Jurkat, Clone E6-1 (cell line): ENCODE results near the gene FAF1.

Source experiments
- DNase-seq: peaks from one replicate; pipeline ENCODE4 v3.0.0-alpha.2; 2011; ENCODE audit warnings: low read depth, low spot score
- H3K4me3 ChIP-seq: 2 replicates; pipeline ENCODE4 v1.5.1; 2011; ENCODE audit warnings: mild to moderate bottlenecking, low read length, control low read depth, moderate library complexity

Gene FAF1

GRCh38 chr1:50978852-50979781 lies 19.1 kb upstream of the FAF1 start:
- DNase-seq, result peak; percentile 95
- H3K4me3 ChIP-seq, result peak overlapping the region; percentile 79

DNA sequence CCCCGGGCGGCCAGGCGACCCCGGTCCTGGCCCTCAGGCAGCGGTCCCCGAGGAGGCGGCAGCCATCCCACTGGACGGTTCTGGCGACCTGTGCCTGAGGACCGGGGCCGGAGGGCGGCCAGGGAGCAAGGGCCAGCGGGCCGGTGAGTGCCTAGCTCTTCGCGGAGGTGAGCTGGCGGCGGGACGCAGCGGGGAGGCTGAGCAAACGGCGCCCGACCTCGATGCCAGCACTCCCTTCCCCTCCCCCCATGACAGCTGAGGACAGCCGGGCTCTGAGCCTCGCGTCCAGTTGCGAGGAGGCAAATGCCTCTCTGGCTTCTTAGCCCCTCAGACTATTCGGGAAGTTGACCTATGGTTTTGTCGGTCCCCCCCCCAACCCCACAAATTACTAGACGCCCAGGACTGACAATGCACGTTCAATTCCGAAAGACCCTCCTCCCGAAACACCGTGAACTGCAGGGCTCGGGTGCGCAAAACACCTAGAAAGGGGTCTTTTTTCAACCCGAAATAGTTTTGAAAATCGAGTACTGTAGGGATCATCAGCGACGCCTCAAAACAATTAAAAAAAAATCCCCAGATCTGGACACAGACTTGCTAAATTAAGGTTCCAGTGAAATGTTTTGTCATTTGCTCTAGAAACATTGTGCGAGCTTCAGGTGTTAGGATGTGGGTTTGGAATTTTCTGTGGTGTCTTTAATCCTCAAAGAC lies 18.2 kb upstream of the FAF1 start:
- DNase-seq, result no peak
- H3K4me3 ChIP-seq, result peak overlapping the region; percentile 79

DNA sequence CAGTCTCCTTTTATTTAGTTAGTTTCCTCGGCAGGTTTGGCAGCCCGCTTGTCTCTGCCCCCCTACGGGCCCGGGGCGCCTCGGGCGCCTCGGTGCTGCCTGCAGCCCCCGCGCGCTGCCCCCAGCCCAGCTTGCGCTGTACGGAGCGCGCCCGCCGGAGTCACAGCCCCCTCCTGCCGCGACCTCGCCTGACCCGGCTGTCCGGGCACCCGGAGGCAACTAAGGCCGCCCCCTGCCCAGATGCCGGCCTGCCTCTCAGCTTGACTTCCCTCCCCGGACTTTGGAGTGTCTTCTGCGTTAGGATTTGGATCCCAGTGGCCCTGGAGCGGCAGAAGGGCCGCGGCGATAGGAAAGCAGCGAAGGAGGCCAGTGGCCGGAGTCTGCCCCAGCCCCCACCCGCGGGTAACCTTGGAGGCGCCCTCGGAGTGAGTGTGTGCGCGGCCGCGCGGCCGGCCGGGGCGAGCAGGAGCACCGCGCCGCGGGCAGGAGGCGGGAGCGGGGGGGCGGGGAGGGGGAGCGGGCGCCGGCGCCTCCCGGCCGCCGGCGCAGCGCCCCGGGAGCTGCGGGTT lies 17.6 kb upstream of the FAF1 start:
- no peak for DNase-seq

DNA sequence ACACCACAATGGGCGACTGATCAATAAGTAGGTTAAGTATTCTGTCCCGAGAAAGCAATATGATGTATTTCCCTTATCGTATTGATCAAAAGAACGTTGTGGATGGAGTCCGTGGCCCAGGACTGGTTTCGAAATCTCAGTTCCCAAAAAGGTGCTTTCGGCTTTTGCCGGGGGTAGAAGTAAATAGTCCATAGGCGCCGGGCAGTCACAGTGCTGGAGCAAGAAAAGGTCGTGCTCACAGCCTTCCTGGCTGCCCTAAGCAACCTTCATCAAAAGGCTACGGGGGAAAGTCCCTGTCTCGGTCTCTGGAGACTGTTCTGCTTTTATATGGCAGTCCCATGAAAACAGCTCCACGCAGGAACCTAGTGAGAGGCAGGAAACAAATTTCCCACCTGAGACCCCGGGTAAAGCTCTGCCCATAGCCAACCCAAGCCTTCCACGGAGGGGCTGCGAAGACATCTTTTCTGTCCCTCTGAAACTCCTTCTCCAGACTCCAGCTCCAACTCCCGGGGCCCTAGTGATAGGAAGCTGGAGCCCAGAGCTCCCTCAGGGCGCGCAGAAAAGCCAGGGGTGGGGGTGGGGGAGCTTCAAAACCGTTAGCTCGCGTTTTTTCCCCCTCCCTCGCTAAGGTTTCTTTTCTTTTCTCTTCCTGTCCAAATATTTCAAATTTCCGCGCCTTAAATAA lies 17.0 kb upstream of the FAF1 start:
- no peak for DNase-seq
- peak overlapping the region; percentile 79 for H3K4me3 ChIP-seq

More for the DNA sequence above, 17.6 kb upstream of the FAF1 start:
- H3K4me3 ChIP-seq, result peak overlapping the region; percentile 79

DNA sequence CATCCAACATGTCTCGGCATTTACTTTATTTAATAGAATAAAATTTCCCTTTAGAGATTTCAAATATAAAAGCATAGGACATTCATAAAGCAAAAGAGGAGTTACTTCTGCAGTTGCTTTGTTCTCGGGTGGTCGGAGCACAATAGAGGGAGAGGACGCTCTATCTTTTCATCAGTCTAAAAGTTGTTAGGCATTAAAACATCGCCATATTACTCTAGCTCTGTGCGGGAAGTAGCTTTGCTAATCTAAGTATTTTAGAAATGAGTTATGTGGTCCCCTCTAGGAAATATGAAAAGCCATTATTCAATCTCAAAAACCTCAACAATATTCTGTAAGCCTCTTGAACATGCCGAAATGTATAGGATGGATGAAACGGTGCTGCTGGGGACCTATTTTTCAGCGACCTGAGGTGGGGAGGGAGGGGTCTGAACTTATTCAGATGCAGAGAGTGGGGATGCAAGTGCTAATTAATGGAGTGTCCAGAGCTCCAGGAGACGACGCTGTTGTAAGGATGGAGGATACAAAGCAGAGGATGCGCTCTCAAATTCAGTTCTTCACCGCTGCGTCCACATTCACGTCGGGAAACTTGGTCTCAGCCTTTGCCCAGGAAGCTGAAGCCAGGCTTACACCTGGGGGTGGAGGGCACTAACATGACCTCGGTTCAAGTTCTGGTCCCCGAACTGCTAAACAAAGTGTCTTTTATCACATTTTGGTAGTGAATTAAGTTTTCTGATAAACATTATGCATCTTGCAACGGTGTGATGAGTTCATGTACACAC lies 16.2 kb upstream of the FAF1 start:
- DNase-seq, result no peak
- no peak overlapping the region for H3K4me3 ChIP-seq

GRCh38 chr1:50975436-50975835 lies 15.4 kb upstream of the FAF1 start:
- DNase-seq, result no peak
- no peak overlapping the region for H3K4me3 ChIP-seq

DNA sequence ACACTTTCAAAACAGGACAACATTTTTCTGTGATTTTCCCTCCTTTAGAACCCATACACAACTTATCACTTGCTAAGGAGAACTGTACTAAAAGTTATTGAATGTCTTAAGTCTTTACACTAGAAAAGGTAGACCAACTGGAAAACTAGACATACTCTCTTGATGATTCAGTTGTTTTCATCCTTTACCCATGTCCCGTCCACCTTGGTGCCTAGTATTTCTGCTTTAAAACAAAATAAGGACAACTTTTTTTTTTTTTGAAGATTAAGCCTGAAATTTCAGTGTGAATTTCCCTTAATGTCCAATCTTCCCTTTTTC lies 14.5 kb upstream of the FAF1 start:
- no peak for DNase-seq

GRCh38 chr1:50973875-50974617 lies 14.0 kb upstream of the FAF1 start:
- DNase-seq, result no peak

More for the DNA sequence above, 14.5 kb upstream of the FAF1 start:
- H3K4me3 ChIP-seq, result no peak overlapping the region

GRCh38 chr1:50973255-50973654 lies 13.2 kb upstream of the FAF1 start:
- no peak for DNase-seq
- H3K4me3 ChIP-seq, result no peak overlapping the region

More at GRCh38 chr1:50973875-50974617, 14.0 kb upstream of the FAF1 start:
- no peak overlapping the region for H3K4me3 ChIP-seq

- H3K4me3 ChIP-seq, result no peak overlapping the region
- DNase-seq, result no peak
These were observed 12.7 kb upstream of the FAF1 start for GRCh38 chr1:50972766-50973165.

GRCh38 chr1:50971748-50972305 lies 11.8 kb upstream of the FAF1 start:
- DNase-seq, result no peak
- no peak overlapping the region for H3K4me3 ChIP-seq

DNA sequence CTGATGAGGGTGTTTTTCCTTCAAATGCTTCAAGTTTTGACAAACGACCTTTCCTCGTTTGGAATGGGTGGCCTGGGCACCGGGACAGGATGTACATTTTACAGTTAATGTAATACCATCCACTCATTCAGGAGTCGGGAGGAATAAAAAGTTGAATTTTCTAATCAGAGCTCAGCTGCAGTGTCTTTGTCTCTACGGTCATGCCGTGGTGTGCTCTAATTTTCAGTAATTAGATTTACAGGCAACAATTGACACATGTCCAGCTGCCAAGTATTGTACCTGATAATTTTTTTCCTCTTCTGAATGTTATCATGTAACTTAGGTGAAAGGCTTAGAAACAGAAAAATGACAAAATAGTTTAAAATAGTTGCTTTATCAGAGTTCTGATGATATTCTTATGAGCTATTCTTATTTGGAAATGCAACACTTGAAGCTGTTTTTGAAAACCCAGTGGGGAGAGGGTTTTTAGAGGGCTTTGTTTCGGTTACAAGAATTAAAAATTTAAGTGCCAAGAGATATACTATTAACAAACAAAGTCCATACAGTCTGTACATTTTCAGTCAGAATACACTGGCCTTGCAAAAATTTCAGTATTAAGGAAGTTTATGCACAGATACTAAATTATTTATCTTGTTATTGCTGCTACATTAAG lies 11.0 kb upstream of the FAF1 start:
- no peak for DNase-seq
- peak overlapping the region; percentile 97 for H3K4me3 ChIP-seq

GRCh38 chr1:50970509-50970887 lies 10.4 kb upstream of the FAF1 start:
- no peak for DNase-seq
- peak overlapping the region; percentile 97 for H3K4me3 ChIP-seq

DNA sequence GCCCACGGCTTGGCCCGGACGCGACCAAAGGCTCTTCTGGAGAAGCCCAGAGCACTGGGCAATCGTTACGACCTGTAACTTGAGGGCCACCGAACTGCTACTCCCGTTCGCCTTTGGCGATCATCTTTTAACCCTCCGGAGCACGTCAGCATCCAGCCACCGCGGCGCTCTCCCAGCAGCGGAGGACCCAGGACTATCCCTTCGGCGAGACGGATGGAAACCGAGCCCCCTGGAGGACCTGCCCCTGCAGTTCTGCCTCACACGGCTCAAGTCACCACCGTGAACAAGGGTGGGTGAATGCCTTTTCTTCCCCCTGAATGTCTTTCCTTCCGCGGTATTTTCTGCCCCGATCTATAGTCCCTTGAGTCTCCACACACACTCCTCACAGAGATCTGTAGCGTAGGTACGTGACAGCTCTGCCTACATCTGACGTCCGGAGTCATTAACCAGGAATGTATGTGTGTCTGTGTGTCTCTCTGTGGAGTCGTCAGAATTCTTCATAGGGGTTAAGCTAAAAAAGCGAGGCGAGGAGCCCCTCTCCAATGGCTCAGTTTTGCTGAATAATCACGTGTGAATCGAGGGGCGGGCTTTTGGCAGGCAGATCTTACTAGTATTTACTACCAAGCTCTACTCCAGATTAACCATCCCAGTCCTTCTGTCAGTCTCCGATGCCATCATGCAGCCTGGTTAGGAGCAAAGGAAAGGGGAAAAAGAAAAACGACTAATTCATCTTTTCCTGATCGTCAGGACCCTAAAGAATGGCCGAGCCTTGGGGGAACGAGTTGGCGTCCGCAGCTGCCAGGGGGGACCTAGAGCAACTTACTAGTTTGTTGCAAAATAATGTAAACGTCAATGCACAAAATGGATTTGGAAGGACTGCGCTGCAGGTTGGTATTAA lies 9.8 kb upstream of the FAF1 start, which contains the start of gene CDKN2C:
TSS of gene CDKN2C (plus strand) at position 635 of the 898 bp plus-strand sequence. CDS start at position 759, 124 bp downstream.
- peak; percentile 82 for DNase-seq
- H3K4me3 ChIP-seq, result peak within 1 kb of the TSS; percentile 97

GRCh38 chr1:50968821-50969610 lies 8.9 kb upstream of the FAF1 start:
- no peak for DNase-seq
- H3K4me3 ChIP-seq, result peak overlapping the region; percentile 97
